Fibroblast of lung (primary cell): ENCODE results near the gene MYCL. TPM values are rescaled to one million over a fixed set of nuclear protein-coding genes. Genes with fewer than 3 reads are reported as not detected.

Experiments used
- DNase-seq, 2 donors: peaks; one replicate each; pipeline versions ENCODE4 v3.0.0 to v3.0.0-alpha.2; 2010; ENCODE audit warnings: low read depth in 2 of 2
- H2AFZ ChIP-seq: 2 replicates; pipeline ENCODE4 v1.5.1; 2012; ENCODE audit warnings: low read length, control low read depth, inconsistent platforms
- H3K27ac ChIP-seq: 2 replicates; pipeline ENCODE4 v1.5.1; 2011; ENCODE audit warnings: low read length, control low read depth; ENCODE audit not compliant: insufficient read depth
- H3K27me3 ChIP-seq: 2 replicates; pipeline ENCODE4 v1.5.1; 2011; ENCODE audit warnings: mild to moderate bottlenecking, low read length; ENCODE audit not compliant: control insufficient read depth, insufficient read depth
- H3K36me3 ChIP-seq: 2 replicates; pipeline ENCODE4 v1.5.1; 2011; ENCODE audit warnings: low read length; ENCODE audit not compliant: control insufficient read depth, insufficient read depth
- H3K4me1 ChIP-seq: 2 replicates; pipeline ENCODE4 v1.5.1; 2011; ENCODE audit warnings: low read length; ENCODE audit not compliant: control insufficient read depth, insufficient read depth; ENCODE audit errors: extremely low read depth
- H3K4me2 ChIP-seq: 2 replicates; pipeline ENCODE4 v1.5.1; 2011; ENCODE audit warnings: low read length, control low read depth; ENCODE audit not compliant: insufficient read depth; ENCODE audit errors: extremely low read depth
- H3K4me3 ChIP-seq, 4 experiments: fragments of 200-600 bp in 1 of 4; sonication (generic) in 1 of 4; replicated peaks in 1 of 4; 2 replicates each; pipeline ENCODE4 v1.5.1; 2011 to 2016; ENCODE audit warnings: low read length in 4 of 4, low read depth in 3 of 4, mild to moderate bottlenecking in 3 of 4, control low read depth in 2 of 4, inconsistent platforms in 1 of 4, mixed read lengths in 1 of 4; ENCODE audit not compliant: insufficient read depth in 1 of 4; ENCODE audit errors: control extremely low read depth in 1 of 4
- H3K79me2 ChIP-seq: 2 replicates; pipeline ENCODE4 v1.5.1; 2012; ENCODE audit warnings: mild to moderate bottlenecking, low read length, inconsistent platforms; ENCODE audit not compliant: control insufficient read depth, insufficient read depth
- H3K9ac ChIP-seq: 2 replicates; pipeline ENCODE4 v1.5.1; 2011; ENCODE audit warnings: mild to moderate bottlenecking, low read length, control low read depth; ENCODE audit not compliant: insufficient read depth
- H3K9me3 ChIP-seq: 2 replicates; pipeline ENCODE4 v1.5.1; 2012; ENCODE audit warnings: low read depth, low read length; ENCODE audit not compliant: control insufficient read depth, insufficient read depth
- H4K20me1 ChIP-seq: 2 replicates; pipeline ENCODE4 v1.5.1; 2011; ENCODE audit warnings: low read length; ENCODE audit not compliant: control insufficient read depth, insufficient read depth; ENCODE audit errors: extremely low read depth
- EZH2 ChIP-seq: IDR thresholded peaks from 2 replicates; pipeline ENCODE4 v1.5.1; 2012; ENCODE audit warnings: low read length, control low read depth, mild to moderate bottlenecking; ENCODE audit errors: missing control alignments
- polyA plus RNA-seq, 2 donors: library from polyadenylated mRNA; depleted of rRNA in 1 of 2; stranded (reverse) in 1 of 2; unstranded in 1 of 2; fragments of >200 nt; gene quantifications; 2 replicates each; pipeline ENCODE4 v1.2.1, GENCODE V29; 2011 to 2012; ENCODE audit warnings: missing spikeins in 1 of 2
- total RNA-seq: library from RNA; depleted of rRNA; stranded (reverse); fragments of >200 nt; gene quantifications from 2 replicates; pipeline ENCODE4 v1.2.1, GENCODE V29; 2014
- TF ChIP-seq, protein P1 (sequence below), 2 donors: IDR thresholded peaks in 1 of 2; conservative IDR thresholded peaks in 1 of 2; 1 replicate in 1 of 2; 2 replicates in 1 of 2; pipeline ENCODE4 v1.5.1; 2011 to 2012; ENCODE audit warnings: low read length in 2 of 2, control low read depth in 1 of 2, inconsistent platforms in 1 of 2, low read depth in 1 of 2, mild to moderate bottlenecking in 1 of 2

MYCL gene
- total and polyA plus RNA-seq, 2 donors (not counting 1 experiment from before 2014, with no cell fraction given) = under 0.01 to 0.09 TPM

DNA sequence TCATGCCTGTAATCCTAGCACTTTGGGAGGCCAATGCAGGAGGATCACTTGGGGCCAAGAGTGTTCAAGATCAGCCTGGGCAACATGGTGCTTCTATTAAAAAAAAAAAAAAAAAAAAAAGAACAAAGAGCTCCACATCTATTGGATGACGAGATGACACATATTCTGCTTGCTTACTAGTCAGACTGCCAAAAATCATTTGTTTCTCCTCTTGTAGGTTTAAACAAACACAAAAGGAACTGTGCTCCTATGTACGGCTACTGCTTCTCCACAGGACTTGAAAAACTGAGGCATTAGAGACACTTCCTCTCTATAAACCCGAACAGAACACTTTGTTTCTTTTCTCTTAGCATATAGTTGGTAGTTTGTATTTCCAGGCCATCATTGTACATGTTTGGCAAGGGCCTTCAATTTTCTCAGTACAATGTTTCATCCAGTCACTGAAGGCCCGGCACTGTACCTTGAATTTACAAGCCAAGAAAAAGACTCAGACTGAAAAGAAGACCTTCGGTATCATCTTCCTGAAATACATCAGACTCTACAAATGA lies 24.4 kb downstream of the MYCL start:
- Histone ChIP-seq H3K27ac (no peak overlapping the region), H3K4me1 (peaks cover 7% of the 10 kb centered on the region), H2AFZ (no peak overlapping the region), H3K4me3 (no peak overlapping the region), H4K20me1 (no peaks in the 10 kb centered on the region), H3K4me2 (no peak overlapping the region), H3K27me3 (no peaks in the 10 kb centered on the region), H3K79me2 (peaks cover 39% of the 10 kb centered on the region), H3K9me3 (no peaks in the 10 kb centered on the region), H3K9ac (no peak overlapping the region), H3K36me3 (no peaks in the 10 kb centered on the region)
- no peak for DNase-seq
- TF ChIP-seq, protein P1, sequence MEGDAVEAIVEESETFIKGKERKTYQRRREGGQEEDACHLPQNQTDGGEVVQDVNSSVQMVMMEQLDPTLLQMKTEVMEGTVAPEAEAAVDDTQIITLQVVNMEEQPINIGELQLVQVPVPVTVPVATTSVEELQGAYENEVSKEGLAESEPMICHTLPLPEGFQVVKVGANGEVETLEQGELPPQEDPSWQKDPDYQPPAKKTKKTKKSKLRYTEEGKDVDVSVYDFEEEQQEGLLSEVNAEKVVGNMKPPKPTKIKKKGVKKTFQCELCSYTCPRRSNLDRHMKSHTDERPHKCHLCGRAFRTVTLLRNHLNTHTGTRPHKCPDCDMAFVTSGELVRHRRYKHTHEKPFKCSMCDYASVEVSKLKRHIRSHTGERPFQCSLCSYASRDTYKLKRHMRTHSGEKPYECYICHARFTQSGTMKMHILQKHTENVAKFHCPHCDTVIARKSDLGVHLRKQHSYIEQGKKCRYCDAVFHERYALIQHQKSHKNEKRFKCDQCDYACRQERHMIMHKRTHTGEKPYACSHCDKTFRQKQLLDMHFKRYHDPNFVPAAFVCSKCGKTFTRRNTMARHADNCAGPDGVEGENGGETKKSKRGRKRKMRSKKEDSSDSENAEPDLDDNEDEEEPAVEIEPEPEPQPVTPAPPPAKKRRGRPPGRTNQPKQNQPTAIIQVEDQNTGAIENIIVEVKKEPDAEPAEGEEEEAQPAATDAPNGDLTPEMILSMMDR (conservative IDR thresholded peaks at IDR 0.05 in 1 of 2, IDR thresholded peaks at IDR 0.05 in 1 of 2; ENCODE audit: low read depth in 1 of 2, low read length in 2 of 2) = no peak
- no peak for TF ChIP-seq EZH2

DNA sequence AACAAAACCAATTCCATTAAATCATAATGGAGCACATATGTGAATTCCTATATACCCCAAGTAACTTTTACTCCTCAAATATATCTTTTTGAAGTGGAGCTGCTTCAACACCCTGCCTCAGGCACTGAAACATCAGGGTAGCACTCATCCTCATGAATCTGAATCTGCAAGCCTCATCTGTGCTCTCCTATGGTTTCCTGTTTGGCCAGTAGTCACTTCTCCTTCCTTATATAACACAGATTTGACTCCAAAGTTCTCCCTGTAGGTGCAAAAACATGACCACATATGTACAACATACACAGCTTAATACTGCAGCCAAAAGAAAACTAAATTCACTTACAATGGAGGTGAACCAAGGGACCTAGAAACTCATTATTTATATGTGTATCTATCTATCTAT lies 25.6 kb downstream of the MYCL start:
- TF ChIP-seq EZH2 = no peak
- no peak overlapping the region for H3K4me3 ChIP-seq
- no peak overlapping the region for H2AFZ ChIP-seq
- H3K79me2 ChIP-seq = peaks cover 35% of the 10 kb centered on the region
- no peak overlapping the region for H3K9ac ChIP-seq
- no peak overlapping the region for H3K27ac ChIP-seq
- H3K9me3 ChIP-seq = no peaks in the 10 kb centered on the region
- DNase-seq = no peak
- no peaks in the 10 kb centered on the region for H4K20me1 ChIP-seq
- H3K4me1 ChIP-seq = no peaks in the 10 kb centered on the region
- H3K36me3 ChIP-seq = no peaks in the 10 kb centered on the region
- no peaks in the 10 kb centered on the region for H3K27me3 ChIP-seq
- H3K4me2 ChIP-seq = no peak overlapping the region

DNA sequence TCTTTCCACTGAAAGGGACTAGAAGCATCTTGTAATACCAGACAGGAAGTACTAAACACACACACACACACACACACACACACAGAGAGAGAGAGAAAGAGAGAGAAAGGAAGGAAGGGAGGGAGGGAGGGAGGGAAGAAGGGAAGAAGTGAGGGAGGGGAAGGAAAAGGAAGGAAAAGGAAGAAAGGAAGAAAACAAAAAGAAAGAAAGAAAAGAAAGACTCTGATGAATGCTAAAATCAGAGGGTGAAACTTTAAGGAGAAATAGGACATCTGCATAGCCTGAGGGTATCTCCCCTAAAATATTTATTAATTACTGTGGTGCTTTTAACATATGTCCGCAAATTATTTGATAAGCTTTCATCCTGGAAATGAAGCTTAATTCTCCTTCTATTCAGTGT lies 29.0 kb downstream of the MYCL start:
- H4K20me1 ChIP-seq = no peaks in the 10 kb centered on the region

More for the DNA sequence above, 29.0 kb downstream of the MYCL start:
- Histone ChIP-seq H2AFZ (no peak overlapping the region), H3K9ac (no peak overlapping the region), H3K4me1 (no peaks in the 10 kb centered on the region), H3K4me2 (no peak overlapping the region), H3K27me3 (no peaks in the 10 kb centered on the region), H3K79me2 (peaks cover 18% of the 10 kb centered on the region), H3K36me3 (no peaks in the 10 kb centered on the region), H3K9me3 (no peaks in the 10 kb centered on the region), H3K27ac (no peak overlapping the region), H3K4me3 (no peak overlapping the region)
- DNase-seq = peak in 1 of 2 donors; percentile 18
- TF ChIP-seq, protein P1 (conservative IDR thresholded peaks at IDR 0.05 in 1 of 2, IDR thresholded peaks at IDR 0.05 in 1 of 2; ENCODE audit: low read depth in 1 of 2, low read length in 2 of 2) = no peak
- no peak for TF ChIP-seq EZH2
